Sciatic nerve (tissue), 2 donors: ENCODE results near the gene AP2S1. TPM values are rescaled to one million over a fixed set of nuclear protein-coding genes. Genes with fewer than 3 reads are reported as not detected.
"Not testable (repeated sequence)": the region's sequence is repeated elsewhere in the genome, so short reads cannot be mapped to it uniquely, and the experiment has no call there.

Source experiments
- ATAC-seq: fragments of 200-7000 bp; cut with Tn5 transposase; one replicate; pipeline ENCODE4 v1.9.1; 2020; ENCODE audit warnings: mild to moderate bottlenecking, moderate library complexity
- DNase-seq: peaks from one replicate; pipeline ENCODE4 v3.0.0-alpha.2; 2020; ENCODE audit warnings: low spot score
- intact Hi-C: fragments of 100-400 bp; cut with DNase I; formaldehyde crosslinking; loops from one replicate; pipeline ENCODE4 v1.14.2; 2022
- total RNA-seq: library from RNA; stranded (reverse); fragmentation: NEBNext Ultra II Directional; extraction: Animal tissue kit (Norgen Biotek cat#: 25700); gene quantifications from one replicate; pipeline ENCODE4 v1.2.1, GENCODE V29; 2021
- donor health status: DM: no; HTN: no; CAD: no.
- donor health status: DM: no; HTN: no; CAD: no.

The AP2S1 gene
- total RNA-seq, 1 donor from 2014 or later, result 59.7 TPM

GRCh38 chr19:46848389-46848788 lies 2.3 kb downstream of the AP2S1 start:
- intact Hi-C loops, result no loop called here
- DNase-seq, result no peak
- ATAC-seq, result no peak

GRCh38 chr19:46847528-46847927 lies 3.1 kb downstream of the AP2S1 start:
- intact Hi-C loops, result no loop called here
- ATAC-seq, result no peak
- no peak for DNase-seq

- DNase-seq (no peak), ATAC-seq (no peak)
- intact Hi-C loops, result no loop called here
These were observed 4.6 kb downstream of the AP2S1 start for GRCh38 chr19:46845959-46846459.

- ATAC-seq (no peak), DNase-seq (no peak)
- intact Hi-C loops, result no loop called here
These were observed 6.6 kb downstream of the AP2S1 start for GRCh38 chr19:46844067-46844489.

- ATAC-seq (no peak), DNase-seq (no peak)
- intact Hi-C loops, result no loop called here
These were observed 7.9 kb downstream of the AP2S1 start for GRCh38 chr19:46842791-46843190.

- no peak for DNase-seq
- peak; percentile 42 for ATAC-seq
- intact Hi-C loops, result loop anchor here (1.0 to 2.0 kb wide), 2 partner anchors 85 to 220 kb away; no protein-coding TSS in a partner anchor
These were observed 9.1 kb downstream of the AP2S1 start for GRCh38 chr19:46841458-46842083.

GRCh38 chr19:46840498-46840942 lies 10.1 kb downstream of the AP2S1 start:
- DNase-seq, result no peak
- intact Hi-C loops, result loop anchor here (2.0 kb wide), 1 partner anchor 84 kb away; no protein-coding TSS in a partner anchor
- peak; percentile 79 for ATAC-seq

GRCh38 chr19:46839752-46840497 lies 10.7 kb downstream of the AP2S1 start:
- intact Hi-C loops, result loop anchor here (2.0 kb wide), 1 partner anchor 83 kb away; no protein-coding TSS in a partner anchor
- ATAC-seq, result peak; percentile 6
- DNase-seq, result no peak

GRCh38 chr19:46838160-46838559 lies 12.5 kb downstream of the AP2S1 start:
- no peak for ATAC-seq
- intact Hi-C loops, result no loop called here
- no peak for DNase-seq

- ATAC-seq (no peak), DNase-seq (no peak)
- intact Hi-C loops, result no loop called here
These were observed 15.7 kb downstream of the AP2S1 start for GRCh38 chr19:46834984-46835383.

GRCh38 chr19:46834121-46834520 lies 16.5 kb downstream of the AP2S1 start:
- no peak for DNase-seq
- intact Hi-C loops, result no loop called here
- no peak for ATAC-seq

- no peak for DNase-seq
- intact Hi-C loops, result no loop called here
- no peak for ATAC-seq
These were observed 19.8 kb downstream of the AP2S1 start for GRCh38 chr19:46830864-46831263.

GRCh38 chr19:46828484-46828883 lies 22.2 kb downstream of the AP2S1 start:
- DNase-seq (no peak), ATAC-seq (no peak)
- intact Hi-C loops, result no loop called here

- intact Hi-C loops, result no loop called here
These were observed 25.0 kb downstream of the AP2S1 start for GRCh38 chr19:46825731-46826055.

GRCh38 chr19:46824890-46825730 lies 25.5 kb downstream of the AP2S1 start:
- peak; percentile 54 for ATAC-seq
- DNase-seq, result no peak
- intact Hi-C loops, result no loop called here

More at GRCh38 chr19:46825731-46826055, 25.0 kb downstream of the AP2S1 start:
- ATAC-seq (no peak), DNase-seq (no peak)

GRCh38 chr19:46823049-46823448 lies 27.6 kb downstream of the AP2S1 start:
- intact Hi-C loops, result no loop called here
- no peak for ATAC-seq
- no peak for DNase-seq

GRCh38 chr19:46822410-46822787 lies 28.2 kb downstream of the AP2S1 start:
- ATAC-seq, intact Hi-C loops, DNase-seq: not testable (repeated sequence)

- DNase-seq (no peak), ATAC-seq (peak; percentile 41)
- intact Hi-C loops, result no loop called here
These were observed 28.9 kb downstream of the AP2S1 start for GRCh38 chr19:46821512-46822409.
